ENCODE results near the gene FAIM2. TPM values are rescaled to one million over a fixed set of nuclear protein-coding genes. Genes with fewer than 3 reads are reported as not detected.

Gene FAIM2
- total RNA-seq, 2 experiments from 2014 or later: not detected

DNA sequence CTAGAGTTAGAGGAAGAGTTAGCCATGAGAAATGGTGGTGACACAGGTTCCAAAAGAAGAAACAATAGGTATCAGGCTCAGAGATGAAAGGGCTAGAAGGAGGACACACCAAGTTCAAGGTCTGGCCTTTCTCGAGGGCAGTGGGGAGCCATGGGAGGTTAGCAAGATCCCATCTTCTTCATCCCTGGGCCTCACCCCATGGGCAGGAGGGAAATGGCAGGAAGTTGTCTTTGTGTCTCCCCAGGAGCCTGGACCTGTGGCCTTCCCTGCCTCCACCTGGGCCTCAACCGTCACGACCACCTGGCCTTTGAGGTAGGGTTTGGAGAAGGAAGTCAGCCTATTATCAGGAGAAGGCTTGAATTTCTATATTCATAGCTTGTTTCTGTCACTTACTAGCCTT lies 41.0 kb upstream of the FAIM2 start:
- intact Hi-C loops (cut with DNase I, micrococcal nuclease): no loop called here
- Mint-ChIP-seq H3K27ac (peak overlapping the region; percentile 57), H3K36me3 (ENCODE audit: low read depth) (no peaks in the 10 kb centered on the region), H3K27me3 (peaks cover 2% of the 10 kb centered on the region), H3K9me3 (no peaks in the 10 kb centered on the region), H3K4me3 (no peak overlapping the region), H3K4me1 (ENCODE audit: low read depth) (peaks cover 30% of the 10 kb centered on the region)
- Histone ChIP-seq H3K27ac (ENCODE audit: low read depth in 1 of 2, low read length in 2 of 2) (no peak overlapping the region), H3K4me1 (ENCODE audit: insufficient read depth, low read length) (peaks cover 40% of the 10 kb centered on the region), H3K27me3 (ENCODE audit: control insufficient read depth in 1 of 2, insufficient read depth in 2 of 2, low read length in 2 of 2) (no peaks in the 10 kb centered on the region), H3K4me3 (ENCODE audit: low read length) (no peak overlapping the region), H3K9me3 (ENCODE audit: control insufficient read depth in 1 of 2, insufficient read depth in 1 of 2, low read length in 2 of 2) (no peaks in the 10 kb centered on the region), H3K36me3 (ENCODE audit: insufficient read depth, low read length) (no peaks in the 10 kb centered on the region)
- ChIA-PET POLR2A (interaction anchor here (1.6 kb wide), 1 partner anchor 102 kb away, joined by 5 read pairs; the partner anchor contains the start of gene BCDIN3D), CTCF (interaction anchor here (0.7 to 2.4 kb wide), 4 partner anchors 13 to 98 kb away, joined by 3 to 32 read pairs (median 8); no protein-coding TSS in a partner anchor)
- no peak for ATAC-seq (ENCODE audit: poor library complexity)
- TF ChIP-seq, protein P1, sequence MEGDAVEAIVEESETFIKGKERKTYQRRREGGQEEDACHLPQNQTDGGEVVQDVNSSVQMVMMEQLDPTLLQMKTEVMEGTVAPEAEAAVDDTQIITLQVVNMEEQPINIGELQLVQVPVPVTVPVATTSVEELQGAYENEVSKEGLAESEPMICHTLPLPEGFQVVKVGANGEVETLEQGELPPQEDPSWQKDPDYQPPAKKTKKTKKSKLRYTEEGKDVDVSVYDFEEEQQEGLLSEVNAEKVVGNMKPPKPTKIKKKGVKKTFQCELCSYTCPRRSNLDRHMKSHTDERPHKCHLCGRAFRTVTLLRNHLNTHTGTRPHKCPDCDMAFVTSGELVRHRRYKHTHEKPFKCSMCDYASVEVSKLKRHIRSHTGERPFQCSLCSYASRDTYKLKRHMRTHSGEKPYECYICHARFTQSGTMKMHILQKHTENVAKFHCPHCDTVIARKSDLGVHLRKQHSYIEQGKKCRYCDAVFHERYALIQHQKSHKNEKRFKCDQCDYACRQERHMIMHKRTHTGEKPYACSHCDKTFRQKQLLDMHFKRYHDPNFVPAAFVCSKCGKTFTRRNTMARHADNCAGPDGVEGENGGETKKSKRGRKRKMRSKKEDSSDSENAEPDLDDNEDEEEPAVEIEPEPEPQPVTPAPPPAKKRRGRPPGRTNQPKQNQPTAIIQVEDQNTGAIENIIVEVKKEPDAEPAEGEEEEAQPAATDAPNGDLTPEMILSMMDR (IDR thresholded peaks at IDR 0.05): no peak
- DNase-seq: no peak

DNA sequence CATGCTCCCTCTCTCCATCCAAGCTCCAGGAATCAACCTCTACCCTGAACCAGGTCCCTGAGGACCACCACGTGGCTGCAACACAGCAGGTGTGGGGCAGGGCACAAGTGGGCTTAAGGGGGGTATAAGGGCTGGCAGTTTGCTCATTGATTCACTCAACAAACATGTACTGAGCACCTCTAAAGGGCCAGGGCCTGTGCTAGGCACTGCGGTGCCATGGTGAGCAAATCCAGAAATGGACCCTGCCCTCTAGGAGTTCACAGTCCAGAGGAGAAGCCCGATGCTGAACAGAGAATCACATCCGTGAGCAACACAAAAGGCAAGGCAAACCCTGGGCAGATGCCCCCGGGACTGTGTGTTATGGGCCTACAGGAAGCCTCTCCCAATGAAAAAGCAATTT lies 40.3 kb upstream of the FAIM2 start:
- no peak overlapping the region for H3K27ac ChIP-seq (ENCODE audit: low read depth in 1 of 2, low read length in 2 of 2)
- H3K4me3 ChIP-seq (ENCODE audit: low read length): no peak overlapping the region
- ChIA-PET POLR2A (no interaction called here), CTCF (no interaction called here)
- no peaks in the 10 kb centered on the region for H3K27me3 ChIP-seq (ENCODE audit: control insufficient read depth in 1 of 2, insufficient read depth in 2 of 2, low read length in 2 of 2)
- ATAC-seq (ENCODE audit: poor library complexity) (no peak), DNase-seq (no peak)
- peaks cover 30% of the 10 kb centered on the region for H3K4me1 Mint-ChIP-seq (ENCODE audit: low read depth)
- H3K36me3 Mint-ChIP-seq (ENCODE audit: low read depth): no peaks in the 10 kb centered on the region
- H3K27ac Mint-ChIP-seq: peak overlapping the region; percentile 57
- peak overlapping the region; percentile 44 for H3K4me3 Mint-ChIP-seq
- H3K9me3 Mint-ChIP-seq: no peaks in the 10 kb centered on the region
- no peaks in the 10 kb centered on the region for H3K27me3 Mint-ChIP-seq
- TF ChIP-seq, protein P1 (IDR thresholded peaks at IDR 0.05): no peak
- peaks cover 40% of the 10 kb centered on the region for H3K4me1 ChIP-seq (ENCODE audit: insufficient read depth, low read length)
- H3K36me3 ChIP-seq (ENCODE audit: insufficient read depth, low read length): no peaks in the 10 kb centered on the region
- H3K9me3 ChIP-seq (ENCODE audit: control insufficient read depth in 1 of 2, insufficient read depth in 1 of 2, low read length in 2 of 2): no peaks in the 10 kb centered on the region
- intact Hi-C loops (cut with DNase I, micrococcal nuclease): no loop called here

DNA sequence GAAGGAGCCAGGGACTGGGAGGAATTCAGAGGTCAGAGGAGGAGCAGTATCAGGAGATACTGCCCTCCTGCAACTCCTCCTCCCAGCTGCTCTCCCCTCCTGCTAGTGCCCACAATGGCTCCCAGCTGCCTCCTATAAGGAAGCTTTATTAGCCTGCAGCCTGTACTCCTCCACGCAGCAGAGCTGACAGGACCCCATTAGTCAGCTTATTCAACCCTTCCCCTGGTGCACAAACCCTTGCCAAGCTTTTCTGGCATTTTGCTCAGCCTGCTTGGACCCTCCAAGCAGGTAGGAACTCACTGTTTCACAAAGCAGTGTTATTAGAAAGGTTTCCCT lies 39.9 kb upstream of the FAIM2 start:
- ChIA-PET CTCF (no interaction called here), POLR2A (no interaction called here)
- DNase-seq: no peak
- H3K4me1 Mint-ChIP-seq (ENCODE audit: low read depth): peaks cover 30% of the 10 kb centered on the region
- no peaks in the 10 kb centered on the region for H3K27me3 ChIP-seq (ENCODE audit: control insufficient read depth in 1 of 2, insufficient read depth in 2 of 2, low read length in 2 of 2)
- no peak overlapping the region for H3K4me3 ChIP-seq (ENCODE audit: low read length)
- no peak overlapping the region for H3K4me3 Mint-ChIP-seq
- no peaks in the 10 kb centered on the region for H3K9me3 ChIP-seq (ENCODE audit: control insufficient read depth in 1 of 2, insufficient read depth in 1 of 2, low read length in 2 of 2)
- no peak overlapping the region for H3K27ac Mint-ChIP-seq
- H3K4me1 ChIP-seq (ENCODE audit: insufficient read depth, low read length): peaks cover 40% of the 10 kb centered on the region
- no peaks in the 10 kb centered on the region for H3K36me3 Mint-ChIP-seq (ENCODE audit: low read depth)
- intact Hi-C loops (cut with DNase I, micrococcal nuclease): no loop called here
- no peak overlapping the region for H3K27ac ChIP-seq (ENCODE audit: low read depth in 1 of 2, low read length in 2 of 2)
- H3K27me3 Mint-ChIP-seq: no peaks in the 10 kb centered on the region
- no peak for ATAC-seq (ENCODE audit: poor library complexity)
- TF ChIP-seq, protein P1 (IDR thresholded peaks at IDR 0.05): no peak
- H3K9me3 Mint-ChIP-seq: no peaks in the 10 kb centered on the region
- H3K36me3 ChIP-seq (ENCODE audit: insufficient read depth, low read length): no peaks in the 10 kb centered on the region
